ENCODE measurements around the gene AAK1.
"Not testable (repeated sequence)": the region's sequence is repeated elsewhere in the genome, so short reads cannot be mapped to it uniquely, and the experiment has no call there.

AAK1 gene

DNA sequence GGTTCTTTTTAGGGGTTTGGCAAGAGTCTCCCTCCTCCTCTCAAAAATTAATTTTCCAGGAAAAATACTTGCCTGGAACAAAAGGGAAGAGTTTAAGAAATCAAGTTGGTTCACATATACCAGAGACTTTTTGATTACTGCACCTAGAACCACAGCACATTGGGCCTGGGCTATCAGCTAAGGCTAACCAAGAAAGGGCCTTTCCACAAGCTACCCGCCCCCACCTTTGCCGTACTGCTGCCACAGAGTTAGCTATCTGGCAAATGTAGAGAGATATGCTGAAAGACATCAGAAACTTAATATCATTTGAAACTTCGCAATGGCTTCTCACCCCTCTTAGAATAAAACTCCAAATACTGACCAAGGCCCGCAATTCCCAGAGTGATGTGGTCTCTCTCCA, 76.9 kb downstream of the AAK1 start:
- no peak for DNase-seq

GRCh38 chr2:69565431-69565839, 78.1 kb downstream of the AAK1 start:
- peak; percentile 55 for DNase-seq

GRCh38 chr2:69564604-69565003, 78.9 kb downstream of the AAK1 start:
- DNase-seq, result no peak

- no peak for DNase-seq
Measured at GRCh38 chr2:69563021-69563420, 80.5 kb downstream of the AAK1 start.

DNA sequence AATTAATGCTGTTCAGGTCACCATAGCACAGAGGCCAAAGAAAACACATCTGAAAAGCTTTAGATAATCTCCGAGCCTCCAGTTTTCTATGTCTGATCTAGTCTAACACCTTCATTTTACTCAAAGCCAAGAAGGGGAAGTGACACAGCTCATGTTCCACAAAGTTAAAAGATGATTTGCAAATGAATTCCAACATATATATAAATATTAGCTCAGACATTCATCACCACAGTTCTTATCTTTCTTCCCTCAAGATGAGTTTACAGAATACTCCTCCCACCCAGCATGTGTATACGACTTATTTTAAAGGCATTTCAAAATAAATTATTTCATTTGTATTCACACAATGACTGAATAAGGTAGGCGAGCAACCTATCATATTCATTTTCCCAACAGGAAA, 82.4 kb downstream of the AAK1 start:
- DNase-seq, result no peak

DNA sequence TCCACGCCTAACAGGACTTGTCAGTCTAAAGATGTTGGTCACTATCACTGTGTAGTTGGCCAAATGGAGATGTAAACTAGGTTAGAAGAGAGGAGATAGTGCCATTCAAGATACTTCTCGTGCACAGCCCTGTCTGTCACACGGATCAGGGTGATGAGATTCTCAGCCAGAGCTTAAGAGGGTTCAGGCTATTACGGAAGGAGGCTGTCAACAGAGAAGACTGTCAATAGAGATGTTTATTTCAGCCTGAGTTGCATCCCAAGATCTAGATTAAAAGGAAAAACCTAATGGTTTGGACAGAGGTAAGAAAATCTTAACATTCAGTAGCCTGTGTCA, 83.4 kb downstream of the AAK1 start:
- DNase-seq, result no peak

GRCh38 chr2:69559442-69560146, 83.9 kb downstream of the AAK1 start:
- DNase-seq, result no peak

- no peak for DNase-seq
Measured at GRCh38 chr2:69556008-69556407, 87.5 kb downstream of the AAK1 start.

GRCh38 chr2:69554981-69555380, 88.6 kb downstream of the AAK1 start:
- DNase-seq, result no peak

DNA sequence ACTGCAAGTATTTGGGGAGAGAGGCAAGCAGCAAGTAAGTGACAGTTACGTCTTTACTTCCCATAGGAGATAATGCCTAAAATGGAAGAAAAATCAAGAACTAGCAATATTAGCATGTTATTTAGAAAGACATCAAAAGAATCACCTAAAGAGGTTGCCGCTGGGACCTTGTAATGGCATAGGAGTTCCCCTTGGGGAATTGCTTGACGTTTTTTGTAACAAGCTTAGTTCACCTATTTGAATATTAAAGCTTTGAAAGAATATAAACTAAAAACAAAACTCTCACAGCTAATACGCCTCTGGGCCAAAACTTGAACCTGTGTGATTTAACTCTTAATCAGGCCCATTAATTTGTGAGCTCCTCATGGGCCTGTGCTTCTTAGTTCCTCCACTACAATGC, 89.0 kb downstream of the AAK1 start:
- no peak for DNase-seq

DNA sequence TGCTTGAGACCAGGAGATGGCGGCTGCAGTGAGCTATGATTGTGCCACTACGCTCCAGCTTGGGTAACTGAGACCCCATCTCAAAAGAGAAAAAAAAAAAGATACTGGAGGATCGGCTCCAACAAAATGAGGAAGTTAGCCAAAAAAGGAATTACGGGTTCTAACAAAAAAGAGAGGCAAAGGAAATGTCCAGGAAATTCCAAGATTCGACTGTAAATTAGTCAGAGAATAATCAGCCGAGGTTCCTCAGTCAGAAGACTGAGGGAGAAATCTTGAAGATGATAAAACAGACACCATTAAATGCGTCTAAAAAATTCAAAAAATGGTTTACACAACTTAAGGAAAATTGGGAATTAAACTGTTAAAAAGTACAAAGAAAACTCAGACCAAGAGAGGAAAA, 89.5 kb downstream of the AAK1 start:
- DNase-seq, result no peak

DNA sequence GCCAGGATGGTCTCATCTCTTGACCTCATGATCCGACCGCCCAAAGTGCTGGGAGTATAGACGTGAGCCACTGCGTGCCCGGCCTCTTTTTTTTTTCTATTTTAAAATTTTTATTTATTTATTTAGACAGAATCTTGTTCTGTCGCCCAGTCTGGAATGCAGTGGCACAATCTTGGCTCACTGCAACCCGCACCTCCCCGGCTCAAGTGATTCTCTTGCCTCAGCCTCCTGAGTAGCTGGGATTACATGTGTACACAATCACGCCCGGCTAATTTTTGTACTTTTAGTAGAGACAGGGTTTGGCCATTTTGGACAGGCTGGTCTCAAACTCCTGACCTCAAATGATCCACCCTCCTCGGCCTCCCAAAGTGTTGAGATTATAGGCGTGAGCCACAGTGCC, 93.0 kb downstream of the AAK1 start:
- not testable (repeated sequence) for DNase-seq

GRCh38 chr2:69549421-69549820, 94.1 kb downstream of the AAK1 start:
- DNase-seq, result no peak

DNA sequence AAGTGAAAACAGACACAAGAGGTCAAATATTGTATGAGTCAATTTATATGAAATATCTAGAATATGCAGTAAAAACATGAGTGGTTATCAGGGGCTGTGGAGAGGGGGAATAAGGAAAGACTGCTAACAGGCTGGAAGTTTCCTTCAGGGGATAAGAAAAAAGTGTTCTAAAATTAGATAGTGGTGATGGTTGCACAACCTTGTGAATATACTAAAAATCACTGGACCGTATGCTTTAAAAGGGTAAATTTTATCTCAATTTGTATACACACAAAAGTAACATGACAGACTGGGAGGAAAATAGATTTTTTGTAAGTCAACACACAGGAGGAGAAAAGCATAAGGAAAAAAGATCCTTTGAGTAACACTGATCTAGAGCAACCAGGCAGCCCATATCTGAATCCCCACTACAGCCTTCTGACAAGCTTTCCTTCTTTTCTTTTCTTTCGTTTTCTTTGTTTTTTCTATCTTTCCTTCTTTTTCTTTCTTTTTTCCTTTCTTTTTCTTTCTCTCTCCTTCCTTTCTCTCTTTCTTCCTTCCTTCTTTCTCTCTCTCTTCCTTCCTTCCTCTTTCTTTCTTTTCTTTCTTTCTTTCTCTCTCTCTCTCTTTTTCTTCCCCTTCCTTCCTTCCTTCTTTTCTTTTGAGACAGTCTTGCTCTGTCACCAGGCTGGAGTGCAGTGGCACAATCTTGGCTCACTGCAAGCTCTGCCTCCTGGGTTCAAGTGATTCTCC, 95.4 kb downstream of the AAK1 start:
- DNase-seq, result no peak

GRCh38 chr2:69546646-69547045, 96.9 kb downstream of the AAK1 start:
- DNase-seq, result no peak

DNA sequence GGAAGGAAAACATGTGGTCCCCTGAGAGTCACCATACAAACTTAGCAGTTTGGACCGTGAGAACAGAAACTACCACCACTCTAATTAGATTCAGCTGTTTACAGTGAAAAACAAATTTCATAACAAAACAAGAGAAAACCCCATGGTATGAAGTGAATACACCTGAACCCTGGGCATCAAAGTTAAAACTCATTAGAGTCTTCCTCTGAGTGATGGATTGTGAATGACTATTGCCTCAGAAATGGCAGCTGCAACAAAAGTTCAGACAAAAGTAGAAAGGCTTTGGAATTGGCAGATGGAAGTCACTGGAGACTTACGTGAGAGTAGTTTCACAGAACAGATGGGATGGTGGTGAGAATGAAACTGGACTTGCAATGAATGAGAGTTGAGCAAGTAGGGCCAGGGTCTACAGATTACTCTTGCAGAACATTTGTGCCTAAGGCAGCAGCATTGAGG, 98.0 kb downstream of the AAK1 start:
- no peak for DNase-seq

- no peak for DNase-seq
Measured at GRCh38 chr2:69544951-69545350, 98.6 kb downstream of the AAK1 start.

DNA sequence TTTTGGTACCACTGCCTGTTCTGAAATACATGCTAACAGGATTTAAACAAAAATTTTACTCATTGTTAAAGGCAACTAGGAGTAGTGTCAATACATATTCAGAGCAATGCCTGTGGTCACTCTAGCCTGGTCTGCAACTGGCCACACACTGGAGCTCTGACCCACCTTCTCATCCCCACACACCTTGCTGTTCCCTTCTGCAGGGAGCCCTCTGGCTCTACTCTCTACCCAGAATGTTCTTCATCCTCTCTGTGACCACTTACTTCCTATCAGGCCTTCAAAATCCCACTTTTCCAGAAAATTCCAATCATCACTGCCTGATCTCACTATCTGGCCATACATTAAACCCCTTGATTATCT, 104.0 kb downstream of the AAK1 start:
- no peak for DNase-seq

DNA sequence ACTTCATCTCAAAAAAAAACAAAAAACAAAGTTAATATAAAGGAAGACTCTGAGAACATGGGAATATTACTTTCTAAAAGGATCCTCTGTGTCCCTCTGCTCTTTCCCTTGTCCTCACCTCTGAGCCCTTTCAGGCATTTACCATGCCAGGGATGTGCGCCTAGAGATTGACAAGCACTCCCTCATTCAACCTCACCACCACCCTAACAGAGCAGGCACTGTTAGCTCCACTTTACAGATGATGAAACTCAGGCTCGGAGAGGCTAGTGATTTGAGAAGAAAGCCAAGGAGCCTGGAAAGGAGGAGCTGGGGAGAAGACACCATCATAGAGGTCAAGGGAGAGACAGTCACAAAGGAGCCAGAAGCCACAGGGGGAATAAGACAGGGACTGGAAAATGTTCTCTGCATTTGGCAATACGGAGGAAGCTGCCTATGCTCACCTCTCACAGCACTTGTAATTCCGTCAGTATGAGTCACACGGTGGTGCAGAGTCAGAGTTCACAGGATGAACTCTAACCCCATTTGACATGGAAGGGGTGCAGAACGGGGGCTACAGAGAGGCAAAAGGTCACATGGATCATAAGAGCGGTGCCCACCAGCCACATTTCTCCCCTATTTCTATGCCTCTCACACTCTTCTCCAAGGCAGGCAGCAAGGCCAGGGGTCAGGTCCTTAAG, 104.5 kb downstream of the AAK1 start:
- DNase-seq, result no peak

- DNase-seq, result no peak
Measured at GRCh38 chr2:69538249-69538648, 105.3 kb downstream of the AAK1 start.

DNA sequence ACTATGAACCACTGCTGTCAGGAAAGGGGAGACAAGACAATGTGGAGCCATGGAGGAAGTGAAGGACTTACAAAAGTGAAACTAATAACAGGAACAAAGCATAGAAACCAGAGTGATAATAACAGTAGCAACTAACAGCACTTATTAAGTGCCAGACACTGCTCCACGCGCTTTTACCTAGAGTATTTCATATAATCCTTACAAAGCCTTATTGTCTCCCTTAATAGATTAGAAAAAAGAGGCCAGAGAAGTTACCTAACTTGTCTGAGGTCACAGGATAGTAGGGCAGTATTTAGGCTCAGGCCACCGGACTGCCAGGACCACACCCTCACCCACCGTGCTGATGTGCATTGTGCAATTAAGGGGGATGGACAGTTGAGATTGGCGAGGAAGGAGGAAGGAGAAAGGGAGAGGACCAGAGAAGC, 107.7 kb downstream of the AAK1 start:
- DNase-seq, result no peak

- DNase-seq, result no peak
Measured at GRCh38 chr2:69531186-69531585, 112.4 kb downstream of the AAK1 start.

DNA sequence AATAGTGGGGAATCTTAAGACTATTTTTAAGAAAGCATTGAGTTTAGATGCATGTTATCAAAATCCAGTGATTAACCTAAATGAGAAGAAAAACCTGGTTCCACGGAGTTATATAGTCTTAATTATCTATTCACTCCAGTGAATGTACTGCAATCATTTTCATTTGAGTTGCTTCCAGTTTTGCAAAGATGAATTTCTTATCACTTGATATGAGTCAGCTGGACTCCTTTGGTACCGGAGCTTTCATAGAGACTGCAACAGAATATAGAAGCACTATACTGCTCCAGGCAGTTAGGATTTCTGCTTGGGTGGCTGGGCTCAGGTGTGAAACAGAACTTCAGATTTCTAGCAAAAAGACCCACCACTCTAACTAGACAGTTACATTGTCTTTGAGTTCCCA, 114.1 kb downstream of the AAK1 start:
- no peak for DNase-seq

DNA sequence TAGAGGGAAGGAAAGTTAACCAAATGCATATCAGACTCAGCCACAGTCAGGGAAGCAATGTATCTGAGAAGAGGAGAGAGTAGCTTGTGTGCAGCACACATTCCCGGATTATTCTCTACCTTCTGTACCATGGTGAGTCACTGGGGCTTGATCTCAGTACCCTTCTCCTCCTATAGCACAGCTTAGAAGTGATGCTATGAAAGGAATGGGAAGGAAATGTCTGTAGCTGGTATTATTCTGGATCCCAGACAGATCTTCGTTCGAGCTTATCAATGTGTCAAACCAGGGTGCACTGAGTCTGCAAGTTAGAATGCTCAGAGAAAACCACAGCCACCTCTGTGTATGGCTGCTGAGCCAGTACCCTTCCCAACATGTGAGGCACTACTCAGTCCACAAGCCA, 118.3 kb downstream of the AAK1 start:
- no peak for DNase-seq

All from NK-92 treated with Interleukin-12 subunit alpha and Interleukin-12 subunit beta, amount 100 ng/mL, for 24 hours (cell line).